ENCODE results near the gene RNPS1.

The RNPS1 gene

GRCh38 chr16:2284797-2285576 is 17.1 kb upstream of the RNPS1 start:
- Histone ChIP-seq H3K27me3 (ENCODE audit: low read depth, low read length) (no peaks in the 10 kb centered on the region), H3K36me3 (replicated peaks; ENCODE audit: low read depth, low read length) (no peaks in the 10 kb centered on the region), H3K9me3 (ENCODE audit: insufficient read depth, low read length) (no peaks in the 10 kb centered on the region), H4K20me1 (ENCODE audit: insufficient read depth, low read length) (no peaks in the 10 kb centered on the region), H3K4me1 (ENCODE audit: low read length) (peaks cover 5% of the 10 kb centered on the region; the same call in 1 of the 2 replicates), H3K4me3 (ENCODE audit: low read length) (no peak overlapping the region), H3K27ac (ENCODE audit: low read length) (no peak overlapping the region), H3K4me2 (ENCODE audit: low read length) (no peak overlapping the region), H2AFZ (ENCODE audit: low read depth, low read length) (no peak overlapping the region), H3K9ac (ENCODE audit: low read length) (no peak overlapping the region), H3K79me2 (ENCODE audit: low read length) (no peaks in the 10 kb centered on the region)
- TF ChIP-seq CTCF (IDR thresholded peaks at IDR 0.05; ENCODE audit: low read depth, low read length) = no peak
- no peak for TF ChIP-seq EZH2phosphoT487 (IDR thresholded peaks at IDR 0.05; ENCODE audit: low read depth)

GRCh38 chr16:2284001-2284770 is 16.3 kb upstream of the RNPS1 start:
- no peak overlapping the region for H2AFZ ChIP-seq (ENCODE audit: low read depth, low read length)
- peaks cover 5% of the 10 kb centered on the region; the same call in 1 of the 2 replicates for H3K4me1 ChIP-seq (ENCODE audit: low read length)
- H3K27me3 ChIP-seq (ENCODE audit: low read depth, low read length) = no peaks in the 10 kb centered on the region
- no peaks in the 10 kb centered on the region for H3K36me3 ChIP-seq (replicated peaks; ENCODE audit: low read depth, low read length)
- H4K20me1 ChIP-seq (ENCODE audit: insufficient read depth, low read length) = no peaks in the 10 kb centered on the region
- H3K9me3 ChIP-seq (ENCODE audit: insufficient read depth, low read length) = no peaks in the 10 kb centered on the region
- H3K9ac ChIP-seq (ENCODE audit: low read length) = no peak overlapping the region
- no peak overlapping the region for H3K27ac ChIP-seq (ENCODE audit: low read length)
- TF ChIP-seq EZH2phosphoT487 (IDR thresholded peaks at IDR 0.05; ENCODE audit: low read depth) (no peak), CTCF (IDR thresholded peaks at IDR 0.05; ENCODE audit: low read depth, low read length) (no peak)
- H3K4me3 ChIP-seq (ENCODE audit: low read length) = no peak overlapping the region
- no peak overlapping the region for H3K4me2 ChIP-seq (ENCODE audit: low read length)
- no peaks in the 10 kb centered on the region for H3K79me2 ChIP-seq (ENCODE audit: low read length)

- H3K79me2 ChIP-seq (ENCODE audit: low read length) = no peaks in the 10 kb centered on the region
- H3K9ac ChIP-seq (ENCODE audit: low read length) = no peak overlapping the region
- H4K20me1 ChIP-seq (ENCODE audit: insufficient read depth, low read length) = no peaks in the 10 kb centered on the region
- no peak overlapping the region for H2AFZ ChIP-seq (ENCODE audit: low read depth, low read length)
- H3K4me2 ChIP-seq (ENCODE audit: low read length) = no peak overlapping the region
- no peak overlapping the region for H3K27ac ChIP-seq (ENCODE audit: low read length)
- H3K36me3 ChIP-seq (replicated peaks; ENCODE audit: low read depth, low read length) = no peaks in the 10 kb centered on the region
- TF ChIP-seq EZH2phosphoT487 (IDR thresholded peaks at IDR 0.05; ENCODE audit: low read depth) = no peak
- TF ChIP-seq CTCF (IDR thresholded peaks at IDR 0.05; ENCODE audit: low read depth, low read length) = no peak
- no peaks in the 10 kb centered on the region for H3K27me3 ChIP-seq (ENCODE audit: low read depth, low read length)
- peaks cover 5% of the 10 kb centered on the region; the same call in 1 of the 2 replicates for H3K4me1 ChIP-seq (ENCODE audit: low read length)
- H3K9me3 ChIP-seq (ENCODE audit: insufficient read depth, low read length) = no peaks in the 10 kb centered on the region
- H3K4me3 ChIP-seq (ENCODE audit: low read length) = no peak overlapping the region
Measured at GRCh38 chr16:2282866-2283555, 15.1 kb upstream of the RNPS1 start.

- H3K36me3 ChIP-seq (replicated peaks; ENCODE audit: low read depth, low read length) = no peaks in the 10 kb centered on the region
- no peak for TF ChIP-seq CTCF (IDR thresholded peaks at IDR 0.05; ENCODE audit: low read depth, low read length)
- TF ChIP-seq EZH2phosphoT487 (IDR thresholded peaks at IDR 0.05; ENCODE audit: low read depth) = no peak
- H3K79me2 ChIP-seq (ENCODE audit: low read length) = no peaks in the 10 kb centered on the region
- peaks cover 5% of the 10 kb centered on the region; the same call in 1 of the 2 replicates for H3K4me1 ChIP-seq (ENCODE audit: low read length)
- H4K20me1 ChIP-seq (ENCODE audit: insufficient read depth, low read length) = no peaks in the 10 kb centered on the region
- H3K9ac ChIP-seq (ENCODE audit: low read length) = no peak overlapping the region
- H3K27me3 ChIP-seq (ENCODE audit: low read depth, low read length) = no peaks in the 10 kb centered on the region
- no peak overlapping the region for H2AFZ ChIP-seq (ENCODE audit: low read depth, low read length)
- no peaks in the 10 kb centered on the region for H3K9me3 ChIP-seq (ENCODE audit: insufficient read depth, low read length)
- H3K4me3 ChIP-seq (ENCODE audit: low read length) = no peak overlapping the region
- no peak overlapping the region for H3K4me2 ChIP-seq (ENCODE audit: low read length)
- no peak overlapping the region for H3K27ac ChIP-seq (ENCODE audit: low read length)
Measured at GRCh38 chr16:2282262-2282661, 14.3 kb upstream of the RNPS1 start.

Data from OCI-LY3 (cell line).